ENCODE measurements around the gene LMO7. TPM values are rescaled to one million over a fixed set of nuclear protein-coding genes. Genes with fewer than 3 reads are reported as not detected.

The LMO7 gene
- total RNA-seq, 1 donor from 2014 or later: 447 TPM

DNA sequence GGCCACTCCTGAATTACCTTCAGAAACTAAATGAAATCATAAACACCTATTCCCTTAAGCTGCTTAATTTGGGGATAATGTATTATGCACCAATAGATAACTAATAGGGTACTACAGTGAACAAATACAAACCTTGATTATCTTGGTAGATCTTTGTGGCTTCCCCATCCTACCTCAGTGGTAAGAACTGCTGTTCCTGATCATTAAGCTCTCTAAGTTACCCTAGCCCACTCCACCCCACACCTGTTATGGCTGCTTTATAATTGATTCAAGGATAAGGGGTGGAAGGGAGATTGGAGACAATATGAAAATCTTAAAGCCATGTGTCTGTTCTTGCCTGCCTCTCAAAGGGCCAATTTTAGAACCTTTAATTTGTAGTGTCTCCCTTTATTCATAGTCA lies 121.2 kb downstream of the LMO7 start:
- TF ChIP-seq, protein P1, sequence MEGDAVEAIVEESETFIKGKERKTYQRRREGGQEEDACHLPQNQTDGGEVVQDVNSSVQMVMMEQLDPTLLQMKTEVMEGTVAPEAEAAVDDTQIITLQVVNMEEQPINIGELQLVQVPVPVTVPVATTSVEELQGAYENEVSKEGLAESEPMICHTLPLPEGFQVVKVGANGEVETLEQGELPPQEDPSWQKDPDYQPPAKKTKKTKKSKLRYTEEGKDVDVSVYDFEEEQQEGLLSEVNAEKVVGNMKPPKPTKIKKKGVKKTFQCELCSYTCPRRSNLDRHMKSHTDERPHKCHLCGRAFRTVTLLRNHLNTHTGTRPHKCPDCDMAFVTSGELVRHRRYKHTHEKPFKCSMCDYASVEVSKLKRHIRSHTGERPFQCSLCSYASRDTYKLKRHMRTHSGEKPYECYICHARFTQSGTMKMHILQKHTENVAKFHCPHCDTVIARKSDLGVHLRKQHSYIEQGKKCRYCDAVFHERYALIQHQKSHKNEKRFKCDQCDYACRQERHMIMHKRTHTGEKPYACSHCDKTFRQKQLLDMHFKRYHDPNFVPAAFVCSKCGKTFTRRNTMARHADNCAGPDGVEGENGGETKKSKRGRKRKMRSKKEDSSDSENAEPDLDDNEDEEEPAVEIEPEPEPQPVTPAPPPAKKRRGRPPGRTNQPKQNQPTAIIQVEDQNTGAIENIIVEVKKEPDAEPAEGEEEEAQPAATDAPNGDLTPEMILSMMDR (IDR thresholded peaks at IDR 0.05): no peak
- Histone ChIP-seq H3K27ac (no peak overlapping the region), H3K4me1 (no peaks in the 10 kb centered on the region), H3K4me3 (no peak overlapping the region), H3K36me3 (no peaks in the 10 kb centered on the region), H3K9me3 (no peaks in the 10 kb centered on the region), H3K27me3 (ENCODE audit: low read depth) (no peaks in the 10 kb centered on the region)
- no peak for ATAC-seq
- intact Hi-C loops (cut with DNase I): no loop called here
- no peak for DNase-seq

DNA sequence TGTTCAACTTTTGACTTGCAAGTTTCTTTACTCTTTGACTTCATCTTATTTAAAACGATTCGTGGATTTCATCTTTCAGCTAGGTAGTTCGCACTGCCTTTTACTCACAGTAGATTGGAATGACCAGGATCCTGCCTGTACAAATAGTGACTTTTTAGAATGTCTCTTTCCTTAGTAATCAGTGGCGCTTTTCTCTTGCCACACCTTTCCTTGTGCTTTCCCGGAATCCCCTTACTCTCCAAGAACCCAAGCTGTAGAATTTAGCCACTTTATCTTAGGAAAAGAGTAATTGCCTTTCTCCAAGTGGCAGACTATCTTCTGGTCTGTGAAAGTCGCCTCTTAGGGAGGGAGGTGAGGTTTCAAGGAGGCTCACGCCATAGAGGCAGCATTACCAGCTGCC lies 123.4 kb downstream of the LMO7 start:
- peak in 1 of 2 donors; percentile 23 for ATAC-seq
- no peaks in the 10 kb centered on the region for H3K9me3 ChIP-seq
- intact Hi-C loops (cut with DNase I): no loop called here

DNA sequence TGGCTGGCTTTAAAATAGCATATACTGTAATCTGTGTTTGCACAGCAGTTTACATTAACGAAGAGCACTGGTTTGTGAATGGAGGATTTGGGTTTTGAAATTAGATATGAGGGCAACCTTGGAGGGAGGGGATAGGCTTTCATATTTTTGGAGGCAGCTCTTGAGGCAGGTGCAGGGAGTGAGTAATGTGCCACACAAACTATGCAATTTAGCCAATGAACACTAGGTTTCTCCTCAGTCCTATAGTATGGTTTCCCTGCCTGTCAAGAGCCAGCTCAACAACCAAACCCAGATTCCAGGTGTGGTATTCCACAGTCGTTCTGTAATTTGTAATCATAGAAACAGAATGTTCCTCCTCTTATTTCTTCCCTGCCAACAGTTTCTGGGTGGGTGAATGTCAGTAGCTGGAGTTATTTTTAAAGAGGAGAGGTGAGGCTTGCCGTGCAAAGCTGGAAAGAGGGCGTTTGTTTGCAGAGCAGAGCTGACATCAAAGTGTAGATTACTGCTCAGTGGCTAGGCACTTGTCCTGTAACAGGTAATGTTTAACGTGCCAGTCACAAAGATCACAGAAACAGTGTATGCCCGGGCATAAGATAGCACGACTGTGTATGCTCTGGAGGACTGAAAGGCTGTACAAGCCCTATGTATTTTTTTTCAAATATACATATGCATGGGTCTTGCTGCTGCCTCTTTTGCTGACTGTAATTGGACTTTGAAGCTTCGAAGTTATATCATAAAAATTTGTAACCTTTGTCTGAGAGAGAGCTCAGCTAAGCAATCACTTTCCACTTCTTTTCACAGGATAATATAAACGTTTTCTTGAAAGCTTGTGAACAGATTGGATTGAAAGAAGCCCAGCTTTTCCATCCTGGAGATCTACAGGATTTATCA lies 124.2 kb downstream of the LMO7 start:
- ATAC-seq (peak; percentile 90 to 93), DNase-seq (peak; percentile 61)
- Histone ChIP-seq H3K4me1 (no peaks in the 10 kb centered on the region), H3K9me3 (no peaks in the 10 kb centered on the region), H3K27ac (peak overlapping the region; percentile 88), H3K4me3 (peak overlapping the region; percentile 47), H3K27me3 (ENCODE audit: low read depth) (no peaks in the 10 kb centered on the region), H3K36me3 (no peaks in the 10 kb centered on the region)
- intact Hi-C loops (cut with DNase I): no loop called here
- TF ChIP-seq, protein P1 (IDR thresholded peaks at IDR 0.05): peak; percentile 17

More for the DNA sequence above, 123.4 kb downstream of the LMO7 start:
- Histone ChIP-seq H3K36me3 (no peaks in the 10 kb centered on the region), H3K4me1 (no peaks in the 10 kb centered on the region), H3K27me3 (ENCODE audit: low read depth) (no peaks in the 10 kb centered on the region), H3K4me3 (no peak overlapping the region), H3K27ac (peak overlapping the region; percentile 88)
- no peak for DNase-seq
- TF ChIP-seq, protein P1 (IDR thresholded peaks at IDR 0.05): no peak

DNA sequence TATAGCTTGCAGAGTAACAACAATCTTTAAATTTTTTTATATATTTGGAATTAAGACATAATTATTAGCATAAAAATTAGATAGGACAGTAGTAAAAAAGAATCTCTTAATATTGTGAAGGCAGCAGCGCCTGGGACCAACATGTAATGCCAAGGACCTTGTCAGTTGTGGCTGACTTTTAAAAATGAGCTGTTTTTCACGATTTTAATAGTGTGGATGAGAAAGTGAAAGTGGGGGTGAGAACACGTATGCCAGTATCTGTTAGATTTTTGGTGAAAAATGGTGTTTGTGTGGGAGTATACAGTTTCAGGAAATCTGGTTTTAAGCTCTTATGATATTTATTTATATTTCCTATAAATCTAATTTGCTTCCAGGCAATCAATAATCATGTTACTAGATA lies 125.2 kb downstream of the LMO7 start:
- Histone ChIP-seq H3K27ac (peak overlapping the region; percentile 88), H3K4me1 (no peaks in the 10 kb centered on the region), H3K36me3 (no peaks in the 10 kb centered on the region), H3K27me3 (ENCODE audit: low read depth) (no peaks in the 10 kb centered on the region), H3K4me3 (peak overlapping the region; percentile 47), H3K9me3 (no peaks in the 10 kb centered on the region)
- no peak for ATAC-seq
- DNase-seq: no peak
- TF ChIP-seq, protein P1 (IDR thresholded peaks at IDR 0.05): no peak
- intact Hi-C loops (cut with DNase I): no loop called here

DNA sequence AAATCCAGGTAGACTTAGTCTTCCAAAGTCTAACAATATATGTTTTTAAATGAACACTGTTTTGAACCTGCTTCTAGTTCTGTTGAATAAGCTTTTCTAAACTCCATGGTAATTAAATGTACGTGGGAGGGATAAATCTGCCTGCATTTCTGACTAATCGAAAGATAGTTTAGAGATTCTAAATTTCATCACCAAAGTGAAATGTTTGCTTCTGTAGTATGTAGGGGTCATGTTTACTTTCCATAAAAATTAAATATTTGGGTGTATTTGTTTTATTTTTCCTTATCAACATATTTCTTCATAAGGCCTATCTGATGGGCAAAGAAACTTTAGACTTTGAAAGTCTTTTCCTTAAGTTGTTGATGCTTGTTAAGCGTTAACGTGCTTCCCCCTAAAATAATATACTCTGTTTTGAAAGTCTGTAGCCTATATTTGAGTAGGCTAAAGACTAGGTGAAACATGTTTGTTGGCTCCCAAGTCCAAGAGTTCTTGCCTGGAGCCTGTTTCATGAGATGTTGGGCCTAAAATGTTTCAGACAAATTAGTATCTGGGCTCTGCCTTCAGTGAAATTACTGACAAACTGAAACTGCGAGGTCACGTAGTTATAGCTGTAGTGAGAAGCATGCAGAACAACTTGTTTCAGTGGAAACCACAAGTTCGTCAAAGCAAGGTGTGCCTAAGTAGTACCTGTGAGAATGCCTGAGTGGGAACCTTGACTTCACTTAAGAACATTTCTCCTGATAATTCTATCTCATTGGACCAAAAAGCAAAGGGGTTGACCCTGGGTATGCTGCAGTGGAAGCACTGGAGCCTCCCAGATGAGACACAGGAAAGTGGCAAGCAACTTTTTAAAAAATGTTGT lies 126.2 kb downstream of the LMO7 start:
- peak; percentile 64 for ATAC-seq
- TF ChIP-seq, protein P1 (IDR thresholded peaks at IDR 0.05): no peak
- Histone ChIP-seq H3K4me1 (no peaks in the 10 kb centered on the region), H3K36me3 (no peaks in the 10 kb centered on the region), H3K4me3 (peak overlapping the region; percentile 47), H3K27me3 (ENCODE audit: low read depth) (no peaks in the 10 kb centered on the region), H3K9me3 (no peaks in the 10 kb centered on the region), H3K27ac (peak overlapping the region; percentile 88)
- DNase-seq: no peak
- intact Hi-C loops (cut with DNase I): no loop called here

Data from lower lobe of right lung (tissue), 2 donors.